Uterine smooth muscle cell (primary cell): Measurements from ENCODE around the gene IL23A. TPM values are rescaled to one million over a fixed set of nuclear protein-coding genes. Genes with fewer than 3 reads are reported as not detected.

ENCODE experiments used
- total RNA-seq: library from RNA; depleted of rRNA; stranded (reverse); fragments of >200 nt; gene quantifications from 2 replicates; pipeline ENCODE4 v1.2.3, GENCODE V29; 2014

The IL23A gene
- 0.22 TPM in 1 of 2 replicates, not detected in the other for total RNA-seq

DNA sequence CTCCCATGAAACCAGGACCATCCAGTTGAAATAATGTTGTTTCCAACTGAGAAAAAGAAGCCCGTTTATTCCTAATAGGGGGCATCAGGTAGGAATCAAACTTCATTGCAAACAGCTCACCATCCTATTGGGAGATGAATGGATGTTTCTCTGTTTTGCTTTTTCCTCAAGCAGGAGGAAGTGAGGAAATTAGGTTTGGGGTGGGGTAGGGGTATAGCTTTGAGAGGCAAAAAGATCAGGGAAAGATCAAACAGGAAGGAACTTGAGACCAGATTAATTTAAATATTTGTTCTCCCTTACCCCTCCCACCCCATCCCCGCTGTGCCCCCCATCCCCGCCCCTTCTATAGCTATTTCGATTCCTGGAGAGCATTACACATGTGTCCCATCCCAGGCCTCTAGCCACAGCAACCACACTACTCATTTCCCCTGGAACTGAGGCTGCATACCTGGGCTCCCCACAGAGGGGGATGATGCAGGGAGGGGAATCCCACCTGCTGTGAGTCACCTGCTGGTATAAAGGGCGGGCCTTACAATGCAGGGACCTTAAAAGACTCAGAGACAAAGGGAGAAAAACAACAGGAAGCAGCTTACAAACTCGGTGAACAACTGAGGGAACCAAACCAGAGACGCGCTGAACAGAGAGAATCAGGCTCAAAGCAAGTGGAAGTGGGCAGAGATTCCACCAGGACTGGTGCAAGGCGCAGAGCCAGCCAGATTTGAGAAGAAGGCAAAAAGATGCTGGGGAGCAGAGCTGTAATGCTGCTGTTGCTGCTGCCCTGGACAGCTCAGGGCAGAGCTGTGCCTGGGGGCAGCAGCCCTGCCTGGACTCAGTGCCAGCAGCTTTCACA lies at the start of gene IL23A:
TSS of gene IL23A (plus strand) at position 577 of the 850 bp plus-strand sequence. CDS start at position 738, 161 bp downstream.

DNA sequence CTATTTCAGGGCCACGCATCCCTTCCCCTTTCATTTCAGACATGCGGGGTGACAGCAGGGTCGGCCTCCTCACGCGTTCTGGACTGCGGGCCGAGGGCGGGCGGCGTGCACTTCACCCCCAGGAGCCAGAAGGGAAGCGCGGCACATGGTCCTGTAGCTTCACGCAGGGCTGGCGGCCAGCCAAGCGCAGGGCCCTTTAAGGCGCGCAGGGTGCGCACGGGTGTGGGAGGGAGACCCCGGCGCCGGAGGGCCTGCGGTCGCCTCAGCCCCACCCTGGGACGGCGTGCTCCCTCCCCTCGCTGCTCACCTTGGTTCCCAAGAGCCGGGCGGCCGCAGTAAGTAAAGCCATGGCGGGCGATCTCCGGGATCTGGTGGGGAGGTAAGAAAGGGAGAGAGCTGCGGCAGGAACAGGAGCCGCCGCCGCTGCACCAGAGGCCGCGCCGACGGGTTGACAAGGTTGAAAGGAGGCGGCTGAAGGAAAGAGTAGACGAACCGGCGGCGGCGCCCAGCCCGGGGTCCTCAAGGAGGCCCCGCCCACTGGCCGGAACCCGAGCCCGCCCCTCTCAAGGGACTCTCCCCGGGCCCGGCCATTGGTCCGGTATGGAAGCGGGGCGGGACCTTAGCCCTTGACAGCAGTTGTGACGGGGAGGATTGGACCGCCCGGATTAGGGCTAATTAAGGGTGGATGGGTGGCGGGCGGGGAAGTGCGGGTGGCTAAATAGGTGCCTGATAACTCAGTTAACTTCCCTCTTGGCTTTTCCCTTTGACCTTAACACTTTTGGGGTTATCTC lies 38.6 kb upstream of the IL23A start, which contains the start of gene CS:
TSS of gene CS (minus strand) at position 478 of the 791 bp plus-strand sequence. CDS start at position 349, 129 bp downstream.

DNA sequence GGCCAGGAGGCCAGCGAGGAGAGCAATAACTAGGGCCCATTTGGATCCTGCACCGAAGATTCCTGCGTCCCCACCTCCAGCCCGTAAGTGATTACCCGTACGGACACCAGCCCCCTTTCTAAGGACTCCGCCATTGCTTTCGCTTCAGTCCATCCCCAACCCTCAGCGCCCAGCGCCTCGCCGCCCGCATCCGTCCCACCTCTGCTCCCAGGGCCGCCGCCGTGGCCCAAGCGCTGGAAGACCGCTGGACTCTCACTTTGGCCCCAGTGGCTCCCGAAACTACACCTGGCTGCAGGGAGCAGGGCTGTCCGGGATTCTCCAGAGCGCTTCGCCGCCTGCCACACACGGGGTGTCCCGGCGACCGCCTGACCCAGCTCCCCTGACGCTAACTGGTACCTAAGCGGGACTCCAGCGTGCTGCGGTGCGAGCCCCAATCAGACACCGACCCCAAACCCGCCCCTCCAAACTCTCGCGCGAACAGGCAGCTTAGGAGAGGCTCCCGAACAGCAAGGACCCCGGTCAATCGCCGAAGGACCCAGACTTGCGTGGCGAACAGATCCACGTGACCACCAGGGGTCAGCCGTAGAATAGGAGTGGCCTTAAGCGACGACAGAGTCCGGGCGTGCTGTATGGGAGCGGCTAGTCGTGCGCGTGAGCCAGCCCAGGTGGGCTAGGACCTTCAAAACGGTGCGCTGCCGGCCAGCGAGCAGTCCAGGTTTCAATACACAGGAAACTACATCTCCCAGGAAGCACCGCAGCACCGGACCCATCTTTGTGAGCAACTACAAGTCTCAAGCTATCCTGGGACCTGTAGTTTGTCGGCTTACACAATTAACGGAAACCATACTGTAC lies 22.8 kb upstream of the IL23A start, which contains the start of gene CNPY2:
TSS of gene CNPY2 (minus strand) at position 367 of the 852 bp plus-strand sequence. CDS start 771 bp downstream, outside the sequence.

GRCh38 chr12:56333679-56334489 lies 4.8 kb upstream of the IL23A start, which contains the start of gene PAN2:
Gene PAN2 (minus strand): TSS chr12:56334000. CDS start chr12:56333094, 906 bp downstream.

DNA sequence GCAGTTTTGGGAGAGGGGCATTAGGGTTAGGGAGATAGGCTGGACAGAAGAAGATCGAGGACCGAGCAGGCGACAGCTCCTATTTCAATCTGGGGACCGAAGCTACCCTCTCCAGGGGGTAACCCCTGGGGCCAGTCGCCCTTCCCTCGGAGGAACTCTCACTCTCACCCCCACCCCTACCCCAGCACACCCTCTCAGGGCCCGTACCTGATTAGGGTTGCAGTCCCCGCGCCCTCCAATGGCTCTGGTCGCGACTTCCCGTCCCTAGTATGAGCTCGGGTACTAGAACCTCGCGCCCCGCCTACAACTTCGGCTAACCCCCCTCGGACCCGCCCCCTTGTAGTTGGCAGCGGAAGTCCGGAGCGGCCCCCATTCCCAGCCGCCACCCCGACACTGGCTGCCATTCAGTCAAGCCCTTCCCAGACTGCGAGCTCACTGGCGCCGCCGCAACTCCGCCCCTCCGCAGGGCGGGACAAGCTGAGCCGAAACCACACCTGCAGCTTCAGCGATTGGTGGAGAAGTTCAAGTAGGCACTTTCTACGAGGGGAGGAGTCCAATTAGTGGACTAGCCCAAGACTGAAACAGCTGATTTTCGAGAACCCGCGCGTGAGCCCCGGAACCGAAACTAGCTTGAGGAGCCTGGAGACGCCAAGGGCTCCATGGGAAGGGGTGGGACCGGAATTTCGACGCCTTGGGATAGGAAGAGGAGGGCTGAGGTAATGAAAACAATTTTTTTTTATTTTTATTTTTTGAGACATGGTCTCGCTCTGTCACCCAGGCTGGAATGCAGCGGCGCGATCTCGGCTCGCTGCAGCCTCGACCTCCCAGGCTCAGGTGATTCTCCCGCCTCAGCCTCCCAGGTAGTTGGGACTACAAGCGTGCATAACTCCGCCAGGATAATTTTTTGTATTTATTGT lies 21.4 kb downstream of the IL23A start, which contains the start of gene STAT2:
TSS of gene STAT2 (minus strand) at position 257 of the 917 bp plus-strand sequence. CDS start 3,536 bp downstream, outside the sequence.

DNA sequence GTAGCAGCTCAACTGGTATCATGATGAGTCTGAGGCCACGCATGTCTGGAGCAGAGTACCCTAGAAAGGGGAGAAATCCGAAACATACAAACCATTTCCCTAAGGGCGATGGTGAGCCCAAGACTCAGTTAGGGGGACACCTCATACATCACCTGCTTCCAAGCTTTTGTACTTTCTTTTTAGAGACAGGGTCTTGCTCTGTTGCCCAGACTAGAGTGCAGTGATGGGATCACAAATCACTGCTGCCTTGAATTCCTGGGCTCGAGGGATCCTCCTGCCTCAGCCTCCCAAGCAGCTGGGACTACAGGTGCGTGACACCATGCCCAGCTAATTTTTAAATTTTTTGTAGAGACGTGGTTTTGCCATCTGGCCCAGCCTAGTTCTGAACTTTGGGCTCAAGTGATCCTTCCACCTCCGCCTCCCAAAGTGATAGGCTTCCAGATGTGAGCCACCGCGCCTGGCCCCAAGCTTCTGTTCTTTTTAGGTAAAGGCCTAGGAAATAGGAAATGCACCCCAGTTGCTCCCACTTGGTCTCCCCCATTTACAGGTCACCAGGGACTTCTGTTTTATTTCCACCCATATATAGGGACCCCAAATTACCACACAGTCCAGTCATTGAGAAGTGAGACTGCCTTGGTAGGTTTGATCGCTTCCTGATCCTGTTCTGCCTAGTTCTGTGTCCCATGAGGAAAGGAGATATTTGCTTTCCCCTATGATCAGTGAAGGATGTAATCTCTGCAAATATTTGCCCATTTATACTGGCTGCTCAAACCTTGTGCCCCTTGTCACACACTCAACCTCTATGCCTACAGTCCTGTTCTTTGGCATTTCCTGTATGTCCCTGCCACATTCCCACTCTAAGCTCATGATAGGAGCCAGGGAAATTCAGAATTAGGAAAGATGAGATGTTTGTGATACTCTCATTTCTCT lies 23.7 kb downstream of the IL23A start, which contains the start of gene APOF:
TSS of gene APOF (minus strand) at position 728 of the 930 bp plus-strand sequence. CDS start at position 616, 112 bp downstream.

Other genes with a start within 250 kb of the IL23A start
- gene PA2G4, start 234.3 kb upstream of the IL23A start, total RNA-seq, result 107 and 254 TPM in 2 replicates
- gene RPL41, start 222.3 kb upstream of the IL23A start, total RNA-seq, result 1,557 and 2,417 TPM in 2 replicates
- gene ZC3H10, start 220.6 kb upstream of the IL23A start, total RNA-seq, result 4.7 and 6.3 TPM in 2 replicates
- gene ESYT1, start 210.6 kb upstream of the IL23A start, total RNA-seq, result 475 and 484 TPM in 2 replicates
- gene MYL6B, start 186.3 kb upstream of the IL23A start, total RNA-seq, result 59.2 and 112 TPM in 2 replicates
- gene MYL6, start 180.5 kb upstream of the IL23A start, total RNA-seq, result 2,082 and 2,483 TPM in 2 replicates
- 46.2 and 47.1 TPM in 2 replicates for gene SMARCC2, start 149.4 kb upstream of the IL23A start, total RNA-seq
- gene RNF41, start 117.0 kb upstream of the IL23A start, total RNA-seq, result 117 and 180 TPM in 2 replicates
- 19.0 and 34.4 TPM in 2 replicates for gene NABP2, start 114.5 kb upstream of the IL23A start, total RNA-seq
- gene SLC39A5, start 108.8 kb upstream of the IL23A start, total RNA-seq, result 1.00 TPM in 1 of 2 replicates, not detected in the other
- gene ANKRD52, start 80.5 kb upstream of the IL23A start, total RNA-seq, result 18.0 and 21.7 TPM in 2 replicates
- 6.2 and 7.4 TPM in 2 replicates for gene COQ10A, start 71.9 kb upstream of the IL23A start, total RNA-seq
- gene CS, start 38.6 kb upstream of the IL23A start, total RNA-seq, result 68.9 and 122 TPM in 2 replicates
- 87.5 and 89.6 TPM in 2 replicates for gene CNPY2, start 22.9 kb upstream of the IL23A start, total RNA-seq
- 22.6 and 25.4 TPM in 2 replicates for gene PAN2, start 4.9 kb upstream of the IL23A start, total RNA-seq
- 147 and 327 TPM in 2 replicates for gene STAT2, start 21.2 kb downstream of the IL23A start, total RNA-seq
- not detected in 2 replicates for gene APOF, start 24.0 kb downstream of the IL23A start, total RNA-seq
- 12.1 and 31.5 TPM in 2 replicates for gene TIMELESS, start 110.5 kb downstream of the IL23A start, total RNA-seq
- gene MIP, start 115.8 kb downstream of the IL23A start, total RNA-seq, result not detected in 2 replicates
- 1.5 and 1.7 TPM in 2 replicates for gene SPRYD4, start 129.7 kb downstream of the IL23A start, total RNA-seq
- gene GLS2, start 149.3 kb downstream of the IL23A start, total RNA-seq, result 0.22 and 0.25 TPM in 2 replicates
- gene RBMS2, start 182.9 kb downstream of the IL23A start, total RNA-seq, result 6.8 and 8.6 TPM in 2 replicates